ENCODE results near the gene CCNY.

The CCNY gene

GRCh38 chr10:35356725-35357092 lies 20.4 kb downstream of the CCNY start:
- no peak for FAIRE-seq

- no peak for FAIRE-seq
Measured at GRCh38 chr10:35359056-35359455, 22.7 kb downstream of the CCNY start.

GRCh38 chr10:35359873-35360272 lies 23.6 kb downstream of the CCNY start:
- no peak for FAIRE-seq

GRCh38 chr10:35362701-35363350 lies 26.5 kb downstream of the CCNY start:
- no peak for FAIRE-seq

- FAIRE-seq, result no peak
Measured at GRCh38 chr10:35363587-35363986, 27.3 kb downstream of the CCNY start.

GRCh38 chr10:35364808-35365207 lies 28.5 kb downstream of the CCNY start:
- FAIRE-seq, result no peak

GRCh38 chr10:35365994-35366393 lies 29.7 kb downstream of the CCNY start:
- FAIRE-seq, result no peak

- no peak for FAIRE-seq
Measured at GRCh38 chr10:35367107-35367859, 31.0 kb downstream of the CCNY start.

- no peak for FAIRE-seq
Measured at GRCh38 chr10:35367982-35368381, 31.7 kb downstream of the CCNY start.

- no peak for FAIRE-seq
Measured at GRCh38 chr10:35368485-35369048, 32.3 kb downstream of the CCNY start.

GRCh38 chr10:35369049-35369611 lies 32.8 kb downstream of the CCNY start:
- no peak for FAIRE-seq

- FAIRE-seq, result no peak
Measured at GRCh38 chr10:35371731-35372130, 35.4 kb downstream of the CCNY start.

- FAIRE-seq, result no peak
Measured at GRCh38 chr10:35372329-35372728, 36.0 kb downstream of the CCNY start.

GRCh38 chr10:35375091-35375765 lies 38.9 kb downstream of the CCNY start:
- no peak for FAIRE-seq

GRCh38 chr10:35377050-35377728 lies 40.9 kb downstream of the CCNY start:
- FAIRE-seq, result no peak

GRCh38 chr10:35378541-35379210 lies 42.4 kb downstream of the CCNY start:
- no peak for FAIRE-seq

GRCh38 chr10:35379226-35380137 lies 43.2 kb downstream of the CCNY start:
- no peak for FAIRE-seq

- no peak for FAIRE-seq
Measured at GRCh38 chr10:35382096-35382495, 45.8 kb downstream of the CCNY start.

- FAIRE-seq, result no peak
Measured at GRCh38 chr10:35384265-35384868, 48.1 kb downstream of the CCNY start.

- FAIRE-seq, result no peak
Measured at GRCh38 chr10:35386594-35387174, 50.4 kb downstream of the CCNY start.

Measured in endometrium (tissue), 2 donors.